Natural killer cell (primary cell): ENCODE measurements around the gene SEL1L2. TPM values are rescaled to one million over a fixed set of nuclear protein-coding genes. Genes with fewer than 3 reads are reported as not detected.

ENCODE experiments used
- ATAC-seq, 3 donors: fragments of 150-1000 bp in 2 of 3; fragments of 200-7000 bp in 1 of 3; cut with Tn5 transposase; 1 replicate in 1 of 3; 2 replicates in 2 of 3; pipeline ENCODE4 v1.10.0; 2021; ENCODE audit warnings: mild to moderate bottlenecking in 2 of 3, moderate library complexity in 2 of 3
- DNase-seq, 2 donors: peaks; one replicate each; pipeline versions ENCODE4 v3.0.0 to v3.0.0-alpha.2; 2013 to 2021; ENCODE audit warnings: mixed read lengths in 1 of 2
- H3K27ac ChIP-seq: one replicate; pipeline ENCODE4 v1.5.1; 2013; ENCODE audit warnings: mild to moderate bottlenecking, low read length
- H3K27me3 ChIP-seq: one replicate; pipeline ENCODE4 v1.6.1; 2013; ENCODE audit warnings: low read length; ENCODE audit not compliant: control insufficient read depth, insufficient read depth
- H3K36me3 ChIP-seq: one replicate; pipeline ENCODE4 v1.6.1; 2013; ENCODE audit warnings: low read length; ENCODE audit not compliant: control insufficient read depth, insufficient read depth
- H3K4me1 ChIP-seq: one replicate; pipeline ENCODE4 v1.6.1; 2013; ENCODE audit warnings: low read length; ENCODE audit not compliant: control insufficient read depth, insufficient read depth
- H3K4me3 ChIP-seq: one replicate; pipeline ENCODE4 v1.5.1; 2013; ENCODE audit warnings: low read length
- H3K9me3 ChIP-seq: one replicate; pipeline ENCODE4 v1.6.1; 2013; ENCODE audit warnings: low read length; ENCODE audit not compliant: control insufficient read depth, insufficient read depth
- H3K27ac Mint-ChIP-seq, 2 donors: one replicate each; pipeline ENCODE4 v1.8.0; 2022; ENCODE audit warnings: mild to moderate bottlenecking in 2 of 2, mixed read lengths in 2 of 2, moderate library complexity in 1 of 2
- H3K27me3 Mint-ChIP-seq, 2 donors: one replicate each; pipeline ENCODE4 v1.8.0; 2022; ENCODE audit warnings: low read depth in 2 of 2, mixed read lengths in 2 of 2
- H3K36me3 Mint-ChIP-seq: one replicate; pipeline ENCODE4 v1.8.0; 2022; ENCODE audit warnings: mixed read lengths
- H3K4me1 Mint-ChIP-seq, 2 donors: one replicate each; pipeline ENCODE4 v1.8.0; 2022; ENCODE audit warnings: mixed read lengths in 2 of 2
- H3K4me3 Mint-ChIP-seq: one replicate; pipeline ENCODE4 v1.8.0; 2022; ENCODE audit warnings: mild to moderate bottlenecking, moderate library complexity, mixed read lengths
- H3K9me3 Mint-ChIP-seq, 2 donors: one replicate each; pipeline ENCODE4 v1.8.0; 2022; ENCODE audit warnings: mixed read lengths in 2 of 2
- CTCF ChIP-seq: fragments of 200-600 bp; IDR thresholded peaks from one replicate; pipeline ENCODE4 v1.8.0; 2022; ENCODE audit warnings: antibody characterized with exemption
- WGBS: methylation state at CpG from one replicate; pipeline ENCODE4 v1.1.7; 2013; ENCODE audit warnings: missing lambda C conversion rate; ENCODE audit not compliant: insufficient coverage; 5-methylcytosine and 5-hydroxymethylcytosine counted together
- intact Hi-C: fragments of 100-400 bp; cut with micrococcal nuclease; formaldehyde crosslinking; loops from one replicate; pipeline ENCODE4 v1.14.2; 2022
- total RNA-seq, 4 donors: library from RNA; stranded (reverse); fragments of 120-200 nt in 1 of 4; gene quantifications; one replicate each; pipeline versions ENCODE4 v1.2.3 to v1.2.4, GENCODE V29; 2013 to 2022

Gene SEL1L2
- total RNA-seq, 3 donors from 2014 or later (not counting 1 experiment from before 2014, with no cell fraction given), result not detected

- H3K9me3 ChIP-seq, result peaks cover 3% of the 10 kb centered on the region
- Mint-ChIP-seq H3K9me3 (peaks cover 9 to 14% of the 10 kb centered on the region in 2 donors), H3K4me3 (no peak overlapping the region), H3K4me1 (no peaks in the 10 kb centered on the region), H3K36me3 (peaks cover 13% of the 10 kb centered on the region), H3K27me3 (no peaks in the 10 kb centered on the region), H3K27ac (no peak overlapping the region)
- ATAC-seq, result no peak
- no peaks in the 10 kb centered on the region for H3K27me3 ChIP-seq
- intact Hi-C loops, result no loop called here
- no peaks in the 10 kb centered on the region for H3K4me1 ChIP-seq
- no peaks in the 10 kb centered on the region for H3K36me3 ChIP-seq
- no CpG with 5 or more reads among the region's 1 CpG for WGBS
- no peak for TF ChIP-seq CTCF
- DNase-seq, result no peak
- H3K27ac ChIP-seq, result no peak overlapping the region
- H3K4me3 ChIP-seq, result no peak overlapping the region
Measured at GRCh38 chr20:13891575-13891974, 98.8 kb downstream of the SEL1L2 start.

DNA sequence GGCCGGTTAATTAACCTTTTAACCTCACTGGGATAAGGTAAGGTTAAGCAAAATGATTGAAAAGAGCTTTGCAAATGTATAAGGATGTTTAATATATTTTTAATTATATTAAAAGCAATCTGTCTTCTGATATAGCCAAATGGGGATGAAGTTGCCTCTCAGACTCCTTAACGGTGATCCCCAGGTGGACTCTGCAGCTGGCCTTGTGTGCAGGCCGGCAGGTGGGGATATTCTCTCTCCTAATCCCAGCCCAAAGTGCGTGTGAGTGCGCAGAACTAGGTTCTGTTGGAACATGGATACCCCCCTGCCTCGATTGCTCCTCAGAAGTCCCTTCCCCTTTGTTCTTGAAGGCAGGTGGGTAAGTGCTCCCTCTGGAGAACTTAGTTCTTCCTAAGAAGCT, 105.6 kb downstream of the SEL1L2 start:
- intact Hi-C loops, result no loop called here
- no peaks in the 10 kb centered on the region for H3K27me3 ChIP-seq
- 84% methylated on average over 5 of the region's 6 CpGs for WGBS
- Mint-ChIP-seq H3K36me3 (no peaks in the 10 kb centered on the region), H3K4me1 (no peaks in the 10 kb centered on the region), H3K27me3 (no peaks in the 10 kb centered on the region), H3K27ac (no peak overlapping the region), H3K9me3 (no peaks in the 10 kb centered on the region), H3K4me3 (no peak overlapping the region)
- H3K36me3 ChIP-seq, result no peaks in the 10 kb centered on the region
- ATAC-seq, result no peak
- no peaks in the 10 kb centered on the region for H3K9me3 ChIP-seq
- H3K4me3 ChIP-seq, result no peak overlapping the region
- no peaks in the 10 kb centered on the region for H3K4me1 ChIP-seq
- no peak for DNase-seq
- TF ChIP-seq CTCF, result no peak
- no peak overlapping the region for H3K27ac ChIP-seq

- Mint-ChIP-seq H3K4me1 (no peaks in the 10 kb centered on the region), H3K27ac (no peak overlapping the region), H3K36me3 (no peaks in the 10 kb centered on the region), H3K9me3 (no peaks in the 10 kb centered on the region), H3K27me3 (no peaks in the 10 kb centered on the region), H3K4me3 (no peak overlapping the region)
- Histone ChIP-seq H3K4me1 (no peaks in the 10 kb centered on the region), H3K36me3 (no peaks in the 10 kb centered on the region), H3K9me3 (no peaks in the 10 kb centered on the region), H3K4me3 (no peak overlapping the region), H3K27me3 (no peaks in the 10 kb centered on the region), H3K27ac (no peak overlapping the region)
- intact Hi-C loops, result no loop called here
- 26% methylated on average over 1 of the region's 1 CpG for WGBS
- ATAC-seq (no peak), DNase-seq (no peak)
- no peak for TF ChIP-seq CTCF
Measured at GRCh38 chr20:13883425-13883824, 107.0 kb downstream of the SEL1L2 start.

- WGBS, result no CpG with 5 or more reads among the region's 2 CpGs
- H3K27ac ChIP-seq, result no peak overlapping the region
- intact Hi-C loops, result no loop called here
- no peaks in the 10 kb centered on the region for H3K9me3 ChIP-seq
- no peaks in the 10 kb centered on the region for H3K4me1 ChIP-seq
- no peak overlapping the region for H3K4me3 Mint-ChIP-seq
- H3K9me3 Mint-ChIP-seq, result no peaks in the 10 kb centered on the region
- H3K4me1 Mint-ChIP-seq, result no peaks in the 10 kb centered on the region
- no peak for DNase-seq
- no peaks in the 10 kb centered on the region for H3K27me3 Mint-ChIP-seq
- no peak overlapping the region for H3K4me3 ChIP-seq
- peaks cover 3% of the 10 kb centered on the region for H3K27me3 ChIP-seq
- no peak overlapping the region for H3K27ac Mint-ChIP-seq
- ATAC-seq, result no peak
- no peaks in the 10 kb centered on the region for H3K36me3 Mint-ChIP-seq
- no peaks in the 10 kb centered on the region for H3K36me3 ChIP-seq
- no peak for TF ChIP-seq CTCF
Measured at GRCh38 chr20:13878566-13878965, 111.8 kb downstream of the SEL1L2 start.
